Astrocyte (in vitro differentiated cells and primary cell): ENCODE measurements around the gene GPX7.

ENCODE experiments used
- CTCF ChIP-seq: IDR thresholded peaks from 2 replicates; pipeline ENCODE4 v1.5.1; 2011; ENCODE audit warnings: low read depth, mild to moderate bottlenecking, inconsistent platforms, low read length, moderate library complexity; ENCODE audit not compliant: insufficient read depth
- EZH2 ChIP-seq: IDR thresholded peaks from 2 replicates; pipeline ENCODE4 v1.6.1; 2012; ENCODE audit warnings: mild to moderate bottlenecking, low read length, inconsistent platforms; ENCODE audit not compliant: insufficient read depth

GRCh38 chr1:52562766-52563165 is 39.4 kb upstream of the GPX7 start:
- TF ChIP-seq CTCF (no peak), EZH2 (no peak)
